Measurements from ENCODE around the gene IPPK.
A peak's percentile ranks its signal among the peaks of the same experiment; 100 is the strongest.
"Not testable (repeated sequence)": the region's sequence is repeated elsewhere in the genome, so short reads cannot be mapped to it uniquely, and the experiment has no call there.

IPPK gene

GRCh38 chr9:92576175-92576574 is 93.8 kb downstream of the IPPK start:
- H3K4me3 ChIP-seq (ENCODE audit: control insufficient read depth, low read depth, low read length), result no peak overlapping the region
- no peak for TF ChIP-seq CTCF (IDR thresholded peaks at IDR 0.05; ENCODE audit: control insufficient read depth, insufficient read depth, low read depth, low read length, missing control alignments)
- DNase-seq (ENCODE audit: low read depth), result no peak

GRCh38 chr9:92573612-92574011 is 96.3 kb downstream of the IPPK start:
- DNase-seq (ENCODE audit: low read depth); H3K4me3 ChIP-seq (ENCODE audit: control insufficient read depth, low read depth, low read length): not testable (repeated sequence)

- not testable (repeated sequence) for DNase-seq (ENCODE audit: low read depth); H3K4me3 ChIP-seq (ENCODE audit: control insufficient read depth, low read depth, low read length)
Observed at GRCh38 chr9:92571871-92572270, 98.1 kb downstream of the IPPK start.

- H3K4me3 ChIP-seq (ENCODE audit: control insufficient read depth, low read depth, low read length), result no peak overlapping the region
- peak; percentile 31 for DNase-seq (ENCODE audit: low read depth)
- TF ChIP-seq CTCF (IDR thresholded peaks at IDR 0.05; ENCODE audit: control insufficient read depth, insufficient read depth, low read depth, low read length, missing control alignments), result no peak
Observed at GRCh38 chr9:92564982-92565381, 104.9 kb downstream of the IPPK start.

GRCh38 chr9:92564504-92564903 is 105.4 kb downstream of the IPPK start:
- TF ChIP-seq CTCF (IDR thresholded peaks at IDR 0.05; ENCODE audit: control insufficient read depth, insufficient read depth, low read depth, low read length, missing control alignments), result no peak
- no peak for DNase-seq (ENCODE audit: low read depth)
- H3K4me3 ChIP-seq (ENCODE audit: control insufficient read depth, low read depth, low read length), result no peak overlapping the region

Data from AG09309 (cell line).